Superior temporal gyrus (tissue), 1 donor: ENCODE data around the gene STAG3.
A peak's percentile ranks its signal among the peaks of the same experiment; 100 is the strongest.
"Not testable (repeated sequence)": the region's sequence is repeated elsewhere in the genome, so short reads cannot be mapped to it uniquely, and the experiment has no call there.

ENCODE experiments used
- DNase-seq: peaks from one replicate; pipeline ENCODE4 v3.0.0-alpha.2; 2016; ENCODE audit errors: extremely low spot score

STAG3 gene

GRCh38 chr7:100171840-100172239 is 5.9 kb upstream of the STAG3 start:
- DNase-seq = no peak

- no peak for DNase-seq
Measured at GRCh38 chr7:100173806-100174495, 3.8 kb upstream of the STAG3 start.

GRCh38 chr7:100174582-100174981 is 3.1 kb upstream of the STAG3 start:
- no peak for DNase-seq

GRCh38 chr7:100175296-100175935 is 2.3 kb upstream of the STAG3 start:
- DNase-seq = no peak

GRCh38 chr7:100176096-100177044 is 1.3 kb upstream of the STAG3 start:
- no peak for DNase-seq

GRCh38 chr7:100180084-100180483 is 2.4 kb downstream of the STAG3 start:
- not testable (repeated sequence) for DNase-seq

GRCh38 chr7:100182616-100183015 is 4.9 kb downstream of the STAG3 start:
- DNase-seq = not testable (repeated sequence)

GRCh38 chr7:100183090-100183489 is 5.4 kb downstream of the STAG3 start:
- DNase-seq = not testable (repeated sequence)

- DNase-seq = no peak
Measured at GRCh38 chr7:100185726-100186125, 8.0 kb downstream of the STAG3 start.

GRCh38 chr7:100189061-100189460 is 11.3 kb downstream of the STAG3 start:
- DNase-seq = no peak

- peak; percentile 60 for DNase-seq
Measured at GRCh38 chr7:100190048-100190711, 12.5 kb downstream of the STAG3 start.

GRCh38 chr7:100191775-100192174 is 14.1 kb downstream of the STAG3 start:
- DNase-seq = no peak

- not testable (repeated sequence) for DNase-seq
Measured at GRCh38 chr7:100192281-100192862, 14.7 kb downstream of the STAG3 start.

- no peak for DNase-seq
Measured at GRCh38 chr7:100192969-100193368, 15.3 kb downstream of the STAG3 start.

- DNase-seq = no peak
Measured at GRCh38 chr7:100195222-100195621, 17.5 kb downstream of the STAG3 start.

- DNase-seq = not testable (repeated sequence)
Measured at GRCh38 chr7:100195901-100196322, 18.2 kb downstream of the STAG3 start.

GRCh38 chr7:100198266-100198665 is 20.5 kb downstream of the STAG3 start:
- no peak for DNase-seq

GRCh38 chr7:100200693-100201092 is 23.0 kb downstream of the STAG3 start:
- no peak for DNase-seq

GRCh38 chr7:100204454-100204853 is 26.7 kb downstream of the STAG3 start:
- DNase-seq = no peak

- no peak for DNase-seq
Measured at GRCh38 chr7:100208911-100209408, 31.2 kb downstream of the STAG3 start.

- no peak for DNase-seq
Measured at GRCh38 chr7:100209493-100209892, 31.8 kb downstream of the STAG3 start.
